ENCODE results near the gene IRF2. TPM values are rescaled to one million over a fixed set of nuclear protein-coding genes. Genes with fewer than 3 reads are reported as not detected.

Gene IRF2
- polyA plus RNA-seq, 1 donor from 2014 or later: 1.4 TPM

GRCh38 chr4:184406958-184407391 is 67.4 kb downstream of the IRF2 start:
- H3K4me2 ChIP-seq (ENCODE audit: low read length): no peak overlapping the region
- H4K20me1 ChIP-seq (ENCODE audit: insufficient read depth): no peaks in the 10 kb centered on the region
- no peaks in the 10 kb centered on the region for H3K79me2 ChIP-seq (replicated peaks; ENCODE audit: insufficient read depth, low read length)

GRCh38 chr4:184404047-184404446 is 70.3 kb downstream of the IRF2 start:
- Histone ChIP-seq H3K4me3 (ENCODE audit: low read length) (no peak overlapping the region), H3K27ac (ENCODE audit: low read length) (no peak overlapping the region), H3K4me2 (ENCODE audit: low read length) (no peak overlapping the region), H3K9me3 (ENCODE audit: low read length) (no peaks in the 10 kb centered on the region), H3K36me3 (ENCODE audit: insufficient read depth, low read length) (no peaks in the 10 kb centered on the region), H3K9ac (ENCODE audit: low read length) (no peak overlapping the region), H4K20me1 (ENCODE audit: insufficient read depth) (no peaks in the 10 kb centered on the region), H3K27me3 (ENCODE audit: insufficient read depth, low read depth, low read length) (no peaks in the 10 kb centered on the region), H3K79me2 (replicated peaks; ENCODE audit: insufficient read depth, low read length) (no peaks in the 10 kb centered on the region), H2AFZ (ENCODE audit: low read depth, low read length) (no peak overlapping the region), H3F3A (ENCODE audit: insufficient read depth, low read length, poor library complexity, severe bottlenecking) (no peaks in the 10 kb centered on the region), H3K9me2 (ENCODE audit: insufficient read depth, low read length) (no peaks in the 10 kb centered on the region)
- TF ChIP-seq MXI1 (conservative IDR thresholded peaks at IDR 0.05; ENCODE audit: poor library complexity, severe bottlenecking) (no peak), POLR2AphosphoS5 (IDR thresholded peaks at IDR 0.05) (no peak), RAD21 (conservative IDR thresholded peaks at IDR 0.05) (no peak), CTCF (IDR thresholded peaks at IDR 0.05; ENCODE audit: poor library complexity, severe bottlenecking) (no peak)

More at GRCh38 chr4:184406958-184407391, 67.4 kb downstream of the IRF2 start:
- no peaks in the 10 kb centered on the region for H3K27me3 ChIP-seq (ENCODE audit: insufficient read depth, low read depth, low read length)
- H3K9me3 ChIP-seq (ENCODE audit: low read length): no peaks in the 10 kb centered on the region
- H3K9ac ChIP-seq (ENCODE audit: low read length): no peak overlapping the region
- H3F3A ChIP-seq (ENCODE audit: insufficient read depth, low read length, poor library complexity, severe bottlenecking): no peaks in the 10 kb centered on the region
- no peak overlapping the region for H3K4me3 ChIP-seq (ENCODE audit: low read length)
- no peak overlapping the region for H2AFZ ChIP-seq (ENCODE audit: low read depth, low read length)
- H3K27ac ChIP-seq (ENCODE audit: low read length): no peak overlapping the region
- no peaks in the 10 kb centered on the region for H3K9me2 ChIP-seq (ENCODE audit: insufficient read depth, low read length)
- H3K36me3 ChIP-seq (ENCODE audit: insufficient read depth, low read length): no peaks in the 10 kb centered on the region
- no peak for TF ChIP-seq SMC3 (conservative IDR thresholded peaks at IDR 0.05; ENCODE audit: poor library complexity)
- no peak for TF ChIP-seq TAF1 (IDR thresholded peaks at IDR 0.05; ENCODE audit: low read depth)

GRCh38 chr4:184403384-184403781 is 71.0 kb downstream of the IRF2 start:
- TF ChIP-seq EZH2 (IDR thresholded peaks at IDR 0.05; ENCODE audit: borderline replicate concordance, insufficient read depth, low read length, poor library complexity, severe bottlenecking) (no peak), REST (IDR thresholded peaks at IDR 0.05; ENCODE audit: borderline replicate concordance) (no peak), CTCF (IDR thresholded peaks at IDR 0.05; ENCODE audit: poor library complexity, severe bottlenecking) (no peak), SMC3 (conservative IDR thresholded peaks at IDR 0.05; ENCODE audit: poor library complexity) (no peak), MXI1 (conservative IDR thresholded peaks at IDR 0.05; ENCODE audit: poor library complexity, severe bottlenecking) (no peak), POLR2AphosphoS5 (IDR thresholded peaks at IDR 0.05) (no peak), TAF1 (IDR thresholded peaks at IDR 0.05; ENCODE audit: low read depth) (no peak)
- Histone ChIP-seq H3K36me3 (ENCODE audit: insufficient read depth, low read length) (no peaks in the 10 kb centered on the region), H3K27ac (ENCODE audit: low read length) (no peak overlapping the region), H4K20me1 (ENCODE audit: insufficient read depth) (no peaks in the 10 kb centered on the region), H3K79me2 (replicated peaks; ENCODE audit: insufficient read depth, low read length) (no peaks in the 10 kb centered on the region), H3K4me3 (ENCODE audit: low read length) (no peak overlapping the region), H3K9me2 (ENCODE audit: insufficient read depth, low read length) (no peaks in the 10 kb centered on the region), H3K27me3 (ENCODE audit: insufficient read depth, low read depth, low read length) (no peaks in the 10 kb centered on the region), H3K9me3 (ENCODE audit: low read length) (no peaks in the 10 kb centered on the region), H2AFZ (ENCODE audit: low read depth, low read length) (no peak overlapping the region), H3F3A (ENCODE audit: insufficient read depth, low read length, poor library complexity, severe bottlenecking) (no peaks in the 10 kb centered on the region), H3K4me2 (ENCODE audit: low read length) (no peak overlapping the region), H3K9ac (ENCODE audit: low read length) (no peak overlapping the region)
